NCI-H1930 (cell line): ENCODE measurements around the gene CALY.

Experiments
- DNase-seq, 2 experiments: peaks; one replicate each; lab custom pipeline; 2025; lab: John Stamatoyannopoulos, UW

Gene CALY

DNA sequence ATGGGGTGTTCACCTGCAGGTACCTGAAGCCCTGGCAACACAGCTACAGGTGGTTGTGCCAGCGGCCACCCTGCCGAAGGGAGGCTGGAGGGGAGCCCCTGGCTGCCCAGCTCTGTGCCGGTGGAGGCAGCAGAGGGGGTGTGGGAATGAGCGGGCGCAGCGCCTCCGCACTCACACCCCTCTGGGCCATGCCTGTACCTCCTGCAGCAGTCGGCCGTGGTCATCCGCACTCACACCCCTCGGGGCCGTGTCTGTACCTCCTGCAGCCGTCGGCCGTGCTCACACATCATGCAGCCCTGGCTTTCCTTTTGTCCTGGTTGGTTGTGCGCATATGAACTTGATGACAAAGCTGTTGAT lies 26.3 kb downstream of the CALY start:
- DNase-seq: no peak

DNA sequence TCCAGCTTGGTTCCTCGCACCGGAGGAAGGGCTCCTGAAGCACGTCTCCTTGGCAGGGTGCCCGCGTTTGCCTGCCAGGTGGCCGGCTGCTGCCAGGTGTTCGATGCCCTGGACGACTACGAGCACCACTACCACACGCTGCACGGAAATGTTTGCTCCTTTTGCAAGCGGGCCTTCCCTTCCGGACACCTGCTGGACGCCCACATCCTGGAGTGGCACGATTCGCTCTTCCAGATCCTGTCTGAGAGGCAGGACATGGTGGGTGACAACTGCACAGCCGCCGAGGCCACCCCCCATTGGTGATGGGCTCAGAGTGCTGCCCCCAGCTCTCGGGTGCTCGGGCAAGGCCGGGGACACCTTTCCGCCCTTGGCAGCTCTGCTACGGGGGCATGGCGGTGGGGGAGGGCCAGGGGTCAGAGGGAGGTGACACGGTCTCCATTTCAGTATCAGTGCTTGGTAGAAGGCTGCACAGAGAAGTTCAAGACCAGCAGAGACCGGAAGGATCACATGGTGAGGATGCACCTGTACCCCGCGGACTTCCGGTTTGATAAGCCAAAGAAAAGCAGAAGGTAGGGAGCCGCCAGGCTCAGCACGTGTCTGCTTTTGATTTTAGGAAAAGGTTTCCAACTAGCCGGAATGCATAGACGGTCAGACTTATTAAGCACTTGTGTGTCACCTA lies 26.8 kb downstream of the CALY start:
- no peak for DNase-seq

DNA sequence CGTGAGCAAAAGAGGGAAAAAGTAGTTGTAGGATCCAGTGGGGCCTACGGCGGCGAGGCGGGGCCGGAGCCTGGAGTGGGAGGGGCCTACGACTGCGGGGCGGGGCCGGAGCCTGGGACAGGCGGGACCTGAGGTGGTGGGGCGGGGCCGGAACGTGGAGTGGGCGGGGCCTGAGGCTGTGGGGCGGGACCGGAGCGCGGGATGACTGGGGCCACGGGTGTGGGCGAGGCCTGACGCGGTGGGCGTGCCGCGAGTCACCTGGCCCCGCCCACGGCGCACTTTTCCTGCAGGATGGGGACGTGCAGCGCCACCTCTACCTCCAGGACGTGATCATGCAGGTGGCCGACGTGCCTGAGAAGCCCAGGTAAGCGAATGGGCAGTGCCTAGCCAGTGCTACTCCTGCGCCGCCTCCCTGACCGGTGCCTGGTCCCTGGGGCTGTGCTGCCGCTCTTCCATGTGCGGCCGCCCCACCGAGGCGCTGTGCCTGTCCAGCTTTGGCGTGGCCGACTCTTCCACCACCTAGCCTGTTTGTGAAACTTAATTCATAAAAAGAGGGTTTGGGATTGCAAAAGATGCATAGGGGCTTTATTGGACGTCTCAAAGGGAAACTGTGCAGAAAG lies 27.5 kb downstream of the CALY start:
- peak; percentile 59 to 75 for DNase-seq

DNA sequence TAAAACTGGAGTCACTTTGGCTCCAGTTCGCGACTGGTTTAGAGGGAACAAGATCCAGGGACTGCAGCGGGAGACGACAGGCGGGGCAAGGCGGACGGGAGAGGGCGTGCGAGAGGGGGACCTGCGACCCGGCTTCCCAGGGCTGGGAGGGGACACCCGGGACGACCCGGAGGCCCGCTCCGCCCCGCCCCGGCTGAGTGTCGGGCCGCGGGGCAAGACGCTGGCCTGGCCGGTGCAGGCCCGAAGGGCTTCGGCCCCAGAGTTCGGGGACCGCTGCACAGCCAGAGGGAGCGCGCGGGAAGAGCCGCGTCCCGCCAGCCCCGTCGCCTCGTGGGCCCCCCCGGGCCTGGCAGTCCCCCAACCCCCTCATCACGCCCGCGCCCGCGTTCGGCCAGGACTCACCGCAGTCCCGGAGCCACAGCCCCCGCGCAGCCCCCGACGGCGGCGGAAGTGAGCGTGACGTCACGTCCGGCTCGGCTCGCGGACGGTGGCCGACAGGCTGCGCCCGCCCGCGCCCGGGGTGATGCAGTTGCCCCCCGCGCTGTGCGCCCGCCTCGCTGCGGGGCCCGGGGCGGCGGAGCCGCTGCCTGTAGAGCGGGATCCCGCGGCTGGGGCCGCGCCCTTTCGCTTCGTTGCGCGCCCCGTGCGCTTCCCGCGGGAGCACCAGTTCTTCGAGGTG lies 28.1 kb downstream of the CALY start, which contains the start of the genes TUBGCP2 and ZNF511:
TSS of gene TUBGCP2 (minus strand) at position 452 of the 679 bp plus-strand sequence. CDS start 5,931 bp downstream, outside the sequence.
TSS of gene ZNF511 (plus strand) at position 494 of the 679 bp plus-strand sequence. CDS start at position 524, 30 bp downstream.
- peak; percentile 42 to 61 for DNase-seq

DNA sequence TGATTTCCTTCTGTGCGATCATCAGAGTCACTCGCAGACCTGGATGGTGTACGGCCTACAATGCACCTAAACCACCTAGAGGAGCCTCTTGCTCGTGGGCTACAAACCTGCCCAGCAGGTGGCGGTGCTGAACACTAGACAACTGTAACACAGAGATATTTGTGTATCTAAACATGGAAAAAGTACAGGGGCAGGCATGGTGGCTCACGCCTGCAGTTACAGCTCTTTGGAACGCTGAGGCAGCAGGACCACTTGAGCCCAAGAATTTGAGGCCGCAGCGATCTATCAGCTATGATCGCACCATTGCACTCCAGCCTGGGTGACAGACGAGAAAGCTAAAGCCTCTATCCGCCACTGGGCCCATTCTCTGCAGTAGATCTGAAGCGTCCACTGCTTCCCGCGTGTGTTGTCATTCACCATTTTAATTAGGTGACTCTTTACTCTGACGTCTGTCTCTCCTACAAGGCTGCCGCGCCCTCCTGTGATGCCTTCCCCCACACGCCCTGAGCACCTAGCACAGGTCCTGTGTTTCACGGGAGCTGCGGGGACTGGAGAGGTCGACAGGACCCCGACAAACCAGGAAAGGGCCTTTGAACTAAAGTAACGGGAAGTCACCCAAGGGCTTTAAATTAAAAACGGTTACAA lies 28.8 kb downstream of the CALY start:
- DNase-seq: peak; percentile 12 to 37

DNA sequence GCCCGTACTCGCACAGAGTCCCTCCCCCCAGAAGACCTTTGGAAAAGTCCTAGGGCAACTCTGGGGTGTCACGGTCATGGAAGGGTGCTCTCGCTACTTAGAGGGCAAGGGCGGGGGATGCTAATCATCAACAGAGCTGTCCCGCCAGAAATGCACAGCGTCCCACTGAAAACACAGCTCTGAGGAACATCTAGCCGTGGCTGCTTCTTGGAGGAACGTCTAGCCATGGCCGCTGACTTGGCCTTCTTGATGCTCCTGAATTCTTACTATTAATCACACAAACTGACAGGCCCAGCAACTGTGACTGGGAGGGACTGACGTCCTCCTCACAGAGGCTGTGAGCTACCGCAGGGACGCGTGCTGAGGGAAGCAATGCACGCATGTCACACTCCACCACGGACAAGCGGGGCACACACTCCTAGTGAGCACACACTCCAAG lies 29.7 kb downstream of the CALY start:
- no peak for DNase-seq

DNA sequence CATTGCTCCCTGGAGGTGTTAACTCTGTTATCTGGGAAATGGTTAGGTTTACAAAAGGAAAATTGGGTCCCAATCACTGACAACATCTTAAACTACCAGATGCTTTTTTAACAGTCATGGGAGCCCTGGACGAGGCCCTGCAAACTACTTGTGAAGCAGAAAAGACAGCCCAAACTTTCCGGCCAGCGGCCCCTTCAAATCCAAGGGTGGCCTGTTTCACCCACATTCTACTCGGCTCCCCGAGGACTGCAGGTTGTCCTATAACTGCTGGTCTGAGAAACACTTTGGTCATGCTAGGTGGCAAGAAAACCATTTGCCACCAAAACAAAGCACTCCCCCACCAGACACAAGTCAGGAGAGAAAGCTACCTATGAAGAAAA lies 30.6 kb downstream of the CALY start:
- no peak for DNase-seq

DNA sequence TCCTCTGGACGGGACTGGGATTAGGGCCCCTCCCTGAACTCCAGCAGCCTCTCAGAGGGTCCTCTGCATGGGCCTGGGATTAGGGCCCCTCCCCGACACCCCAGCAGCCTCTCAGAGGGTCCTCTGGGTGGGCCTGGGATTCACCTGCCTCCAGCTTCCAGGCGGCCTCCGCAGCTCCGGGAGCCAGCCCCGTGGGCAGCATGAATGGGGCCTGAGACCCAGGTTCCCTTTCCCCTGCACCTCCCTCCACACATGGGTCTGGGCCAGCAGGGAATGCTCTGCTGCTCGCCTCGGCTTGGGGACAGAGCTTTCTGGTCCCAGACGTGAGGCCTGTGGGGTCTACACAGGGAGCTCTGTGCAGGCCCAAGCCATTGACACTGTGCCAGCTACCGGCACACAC lies 33.5 kb downstream of the CALY start:
- no peak for DNase-seq

DNA sequence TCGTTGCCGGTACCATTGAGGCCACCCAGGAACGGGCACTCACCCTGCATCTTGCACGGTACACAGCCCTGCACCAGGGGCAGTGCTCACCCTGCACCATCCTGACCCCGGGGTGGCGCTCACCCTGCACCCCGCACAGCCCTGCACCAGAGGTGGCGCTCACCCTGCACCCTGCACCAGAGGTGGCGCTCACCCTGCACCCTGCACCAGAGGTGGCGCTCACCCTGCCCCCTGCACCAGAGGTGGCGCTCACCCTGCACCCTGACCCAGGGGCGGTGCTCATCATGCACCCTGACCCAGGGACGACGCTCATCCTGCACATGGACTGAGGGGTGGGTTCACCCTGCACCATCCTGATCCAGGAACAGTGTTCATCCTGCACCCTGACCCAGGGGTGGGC lies 34.5 kb downstream of the CALY start:
- DNase-seq: no peak

DNA sequence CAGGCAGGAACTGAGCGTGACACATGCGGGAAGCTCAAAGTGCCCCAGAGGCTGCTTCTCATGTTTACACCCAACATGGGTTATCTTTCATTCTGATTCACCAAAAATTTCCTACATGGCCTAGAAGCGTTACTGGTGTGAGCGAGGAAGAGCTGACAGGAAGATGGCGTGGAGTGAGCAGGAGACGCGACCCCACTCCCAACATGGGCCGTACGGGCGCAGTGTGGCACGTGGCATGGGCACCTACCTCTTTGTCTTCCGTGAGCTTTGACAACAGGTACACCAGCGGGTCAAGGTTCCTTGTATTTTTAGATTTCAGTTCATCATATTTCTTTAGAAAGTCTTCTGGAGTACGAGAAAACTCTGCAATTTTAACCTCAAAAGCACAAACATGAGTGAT lies 37.0 kb downstream of the CALY start:
- no peak for DNase-seq

DNA sequence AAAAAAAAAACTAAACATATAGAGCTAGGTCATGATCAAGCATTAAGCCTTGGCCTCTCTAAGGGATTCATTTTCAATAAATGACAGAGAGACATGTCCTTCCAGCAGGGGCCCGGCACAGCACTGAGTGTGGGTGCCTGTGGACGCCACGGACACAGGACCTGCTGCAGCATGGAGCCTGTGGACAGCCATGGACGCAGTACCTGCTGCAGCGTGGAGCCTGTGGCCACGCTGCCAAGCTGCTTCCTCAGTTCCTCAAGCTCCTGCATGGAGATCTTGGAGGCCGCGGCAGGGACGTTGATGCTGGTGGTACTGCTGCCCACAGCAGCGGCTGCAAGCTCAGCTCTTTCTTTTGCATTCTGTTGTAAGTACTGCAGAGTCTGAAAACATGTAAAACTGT lies 37.5 kb downstream of the CALY start:
- no peak for DNase-seq

DNA sequence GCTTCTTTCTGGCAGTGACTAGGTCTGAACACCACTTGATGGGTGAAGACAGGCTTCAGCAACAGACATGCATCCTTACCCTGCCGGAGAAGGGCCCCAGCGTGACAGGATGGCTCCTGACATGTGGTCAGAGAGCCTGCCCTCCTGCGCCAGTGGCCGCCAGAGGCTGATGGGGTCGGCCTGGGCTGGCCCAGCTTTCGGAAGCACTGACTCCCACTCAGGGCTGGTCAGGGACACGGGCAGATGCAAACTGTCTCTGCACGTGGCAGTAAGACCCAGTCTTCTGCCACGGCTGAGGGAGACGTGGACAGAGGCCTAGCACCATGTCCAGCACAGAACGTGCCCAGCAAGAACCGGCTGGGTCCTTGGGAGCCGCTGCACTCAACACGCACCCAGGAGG lies 38.2 kb downstream of the CALY start:
- DNase-seq: no peak

DNA sequence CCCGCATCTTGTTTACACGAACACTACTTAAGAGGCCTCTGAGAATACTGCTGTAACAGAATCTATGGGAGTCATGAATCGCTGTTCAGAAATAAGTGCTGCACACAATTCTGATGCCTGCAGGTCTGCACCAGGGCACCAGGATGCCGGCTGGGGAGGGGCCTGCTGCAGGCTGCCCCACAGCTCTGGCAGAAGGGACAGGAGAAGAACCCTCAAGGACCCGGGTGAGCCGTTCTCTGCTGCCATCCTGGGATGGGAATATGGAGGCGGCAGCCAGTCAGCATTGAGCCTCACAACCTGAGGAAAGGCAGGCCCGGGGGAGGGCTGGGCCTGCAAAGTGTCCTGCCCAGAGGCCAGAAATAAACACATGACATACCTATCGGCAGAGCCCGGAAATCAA lies 39.2 kb downstream of the CALY start:
- DNase-seq: no peak

DNA sequence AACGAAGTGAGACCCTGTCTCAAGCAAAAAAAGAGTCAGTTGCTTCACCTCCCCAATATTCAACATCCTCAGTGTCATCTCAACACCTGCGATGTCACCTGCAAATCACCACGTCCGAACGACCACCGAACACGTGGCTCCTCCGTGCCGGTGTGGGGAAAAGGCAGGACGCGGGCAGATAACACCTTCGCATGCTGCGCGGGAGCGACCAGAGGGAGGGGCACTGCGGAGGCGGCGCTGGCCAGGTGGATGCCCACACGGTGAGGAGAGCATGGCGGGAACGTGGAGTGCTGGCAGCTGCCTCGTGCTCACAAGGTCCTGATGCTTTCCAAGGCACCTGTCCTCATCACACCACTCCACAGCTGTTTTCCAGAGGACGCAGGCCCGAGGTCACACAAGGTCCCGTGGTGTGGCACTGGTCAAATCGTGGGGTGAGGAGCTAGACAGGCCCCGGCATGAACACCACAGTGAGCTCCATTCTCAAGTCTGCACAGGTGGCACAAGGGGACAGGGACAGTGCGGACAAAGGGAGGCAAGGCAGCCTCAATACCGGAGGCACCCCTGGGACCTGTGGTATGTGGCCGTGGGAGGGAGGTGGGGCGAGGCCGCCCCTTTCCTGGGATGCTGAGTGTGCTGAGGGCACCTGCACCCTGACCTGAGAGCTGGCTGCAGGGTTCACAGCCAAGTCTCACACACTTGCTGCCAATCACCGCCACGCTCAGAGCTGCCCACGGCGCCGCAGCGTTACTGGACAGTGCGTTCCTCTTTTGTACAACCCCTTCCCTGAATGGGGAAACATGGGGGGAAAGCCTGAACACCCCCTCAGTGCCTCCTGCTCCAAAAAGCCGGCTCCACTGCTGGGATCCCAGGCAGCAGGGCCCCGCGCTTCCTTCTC lies 41.0 kb downstream of the CALY start:
- no peak for DNase-seq

DNA sequence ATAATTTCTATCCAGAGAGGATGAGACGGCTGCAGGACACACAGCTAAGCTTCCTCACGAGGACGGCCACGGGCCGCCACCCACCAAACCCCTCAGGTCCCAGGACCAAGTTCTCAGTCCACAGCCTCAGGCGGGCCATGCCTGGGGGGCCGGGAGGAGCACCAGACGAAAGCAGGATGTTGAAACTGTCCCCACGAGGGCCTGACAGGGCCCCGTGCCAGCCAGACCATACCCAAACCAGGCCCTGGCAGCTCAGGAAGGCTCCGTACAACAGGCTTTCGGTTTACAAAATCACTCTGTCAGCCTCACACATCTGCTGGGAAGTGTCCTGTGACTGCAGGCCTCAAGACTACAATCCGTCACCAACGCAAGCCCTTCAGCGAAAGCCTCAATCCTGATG lies 42.5 kb downstream of the CALY start:
- no peak for DNase-seq

DNA sequence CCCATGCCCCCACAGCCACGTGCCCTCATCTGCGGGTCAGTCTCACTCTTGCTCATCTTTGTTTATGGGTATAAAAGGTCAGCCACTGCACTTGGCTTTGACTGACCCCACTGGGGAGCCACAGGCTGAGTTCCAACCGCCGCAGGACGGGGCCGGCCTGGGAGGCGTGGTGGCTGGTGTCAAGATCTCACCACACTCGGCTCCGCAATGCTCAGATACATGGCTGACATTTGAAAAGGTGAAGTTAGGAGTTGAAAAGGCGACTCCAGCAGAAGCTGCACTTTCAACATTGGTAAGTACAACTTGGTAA lies 42.9 kb downstream of the CALY start:
- DNase-seq: no peak

DNA sequence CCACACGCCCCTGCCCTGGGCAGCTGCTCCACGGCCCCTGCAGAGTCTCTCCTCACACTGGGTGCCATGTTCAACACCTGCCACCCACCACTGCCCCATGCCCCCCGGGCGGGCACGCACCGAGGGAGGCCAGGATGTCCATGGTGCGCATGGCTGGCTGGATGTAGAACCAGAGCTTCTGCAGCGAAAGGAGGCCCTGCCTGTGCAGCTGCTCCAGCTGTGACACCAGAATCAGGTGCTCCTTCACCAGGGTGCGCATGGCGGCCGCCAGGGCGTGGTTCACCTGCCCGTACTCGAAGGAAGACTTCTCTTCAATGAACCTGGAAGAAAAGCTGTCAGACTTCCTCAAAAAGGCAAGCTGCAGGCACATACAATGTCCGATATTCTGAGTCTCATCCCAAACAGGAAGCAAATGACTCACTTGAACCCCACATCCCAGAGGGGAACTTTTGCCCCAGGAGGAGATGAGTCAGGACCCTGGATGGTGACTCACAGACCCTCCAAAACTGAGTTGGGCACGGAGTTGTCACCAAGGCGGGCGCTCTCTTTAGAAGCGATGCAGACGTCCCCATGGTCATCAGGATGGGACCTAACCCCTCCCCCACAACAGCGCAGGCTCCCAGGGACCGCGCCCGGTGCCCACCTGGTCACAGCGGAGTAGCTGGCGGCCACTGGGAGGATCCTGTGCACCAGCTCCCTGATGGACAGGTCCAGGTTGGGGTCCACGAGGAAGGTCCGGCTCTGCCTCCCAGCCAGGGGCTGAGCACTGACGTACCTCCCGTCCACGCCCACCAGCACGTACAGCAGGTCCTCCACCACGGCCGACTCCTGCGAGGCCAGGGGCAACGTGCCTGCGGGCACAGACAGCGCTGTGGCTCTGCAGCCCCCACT lies 43.5 kb downstream of the CALY start:
- DNase-seq: no peak

DNA sequence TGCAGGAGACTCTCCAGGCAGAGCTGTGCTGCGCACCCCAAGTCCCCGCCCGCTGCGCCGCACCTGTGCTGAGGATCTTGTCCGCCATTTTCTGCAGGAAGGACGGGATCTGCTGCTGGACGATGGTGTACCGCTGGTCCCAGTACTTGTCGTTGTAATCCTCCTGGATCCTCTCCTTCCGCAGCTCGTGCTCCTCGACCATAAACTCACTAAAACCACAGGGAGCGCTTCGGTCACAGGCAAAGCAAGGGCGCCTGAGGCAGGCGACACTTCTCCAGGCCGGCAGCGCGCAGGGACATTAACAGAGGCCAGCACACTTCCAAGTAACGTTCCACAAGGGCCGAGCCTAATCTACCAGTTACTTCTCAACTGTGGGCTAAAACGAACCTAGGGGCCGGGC lies 46.9 kb downstream of the CALY start:
- DNase-seq: no peak

DNA sequence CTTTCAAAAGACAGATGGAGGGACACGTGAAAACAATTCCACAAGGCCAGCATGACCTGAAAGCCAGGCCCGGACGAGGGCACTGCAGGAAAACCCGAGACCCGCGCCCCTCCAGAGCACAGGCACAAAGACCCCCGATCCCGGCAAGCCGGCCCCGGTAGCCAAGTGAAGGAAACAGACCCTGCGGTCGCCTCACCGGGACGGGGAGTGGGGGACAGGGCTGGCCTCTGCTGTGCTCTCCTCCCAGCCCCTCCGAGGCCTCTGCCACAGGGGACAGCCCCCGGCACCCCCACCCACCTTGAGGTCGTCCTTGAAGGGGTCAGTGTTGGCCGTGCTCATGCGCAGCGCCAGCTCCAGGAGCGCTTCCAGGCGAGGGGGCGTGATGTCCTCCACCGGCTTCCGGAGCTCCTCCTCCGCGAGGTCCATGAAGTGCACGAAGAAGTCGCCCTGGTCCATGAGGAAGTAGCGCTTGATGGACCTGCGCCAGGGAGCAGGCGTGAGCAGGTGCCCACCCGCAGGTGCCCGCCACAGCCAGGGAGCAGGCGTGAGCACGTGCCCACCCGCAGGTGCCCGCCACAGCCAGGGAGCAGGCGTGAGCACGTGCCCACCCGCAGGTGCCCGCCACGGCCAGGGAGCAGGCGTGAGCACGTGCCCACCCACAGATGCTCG lies 48.7 kb downstream of the CALY start:
- no peak for DNase-seq

DNA sequence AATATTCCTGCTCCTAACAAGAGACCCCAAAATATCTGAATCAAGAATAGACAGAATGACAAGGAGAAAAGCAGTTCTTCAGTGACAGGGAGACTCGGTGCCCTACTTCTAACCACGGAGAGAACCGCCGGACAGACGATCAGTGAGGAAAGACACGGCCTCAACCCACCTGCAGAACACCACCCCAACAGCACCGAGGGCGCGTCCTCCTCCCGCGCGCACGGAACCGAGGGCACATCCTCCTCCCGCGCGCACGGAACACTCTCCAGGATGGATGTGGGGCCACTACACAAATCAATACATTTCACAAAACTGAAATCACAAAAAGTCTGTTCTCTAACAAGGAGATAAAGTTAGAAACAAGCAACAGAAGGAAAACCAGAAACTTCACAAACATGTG lies 50.3 kb downstream of the CALY start:
- no peak for DNase-seq
